LNCaP clone FGC (cell line): ENCODE measurements around the gene KLC3.

ENCODE experiments used
- DNase-seq: peaks from one replicate; pipeline ENCODE4 v3.0.0-alpha.2; 2011; ENCODE audit warnings: low read depth
- H3K4me3 ChIP-seq: 2 replicates; pipeline ENCODE4 v1.5.1; 2011; ENCODE audit warnings: mild to moderate bottlenecking, low read depth, low read length, control low read depth
- CTCF ChIP-seq: IDR thresholded peaks from 2 replicates; pipeline ENCODE4 v1.5.1; 2012; ENCODE audit warnings: mild to moderate bottlenecking; ENCODE audit not compliant: control insufficient read depth, insufficient read depth; ENCODE audit errors: extremely low read depth

Gene KLC3

GRCh38 chr19:45297674-45298073 lies 42.9 kb upstream of the KLC3 start:
- H3K4me3 ChIP-seq, result no peak overlapping the region
- DNase-seq, result no peak
- no peak for TF ChIP-seq CTCF

DNA sequence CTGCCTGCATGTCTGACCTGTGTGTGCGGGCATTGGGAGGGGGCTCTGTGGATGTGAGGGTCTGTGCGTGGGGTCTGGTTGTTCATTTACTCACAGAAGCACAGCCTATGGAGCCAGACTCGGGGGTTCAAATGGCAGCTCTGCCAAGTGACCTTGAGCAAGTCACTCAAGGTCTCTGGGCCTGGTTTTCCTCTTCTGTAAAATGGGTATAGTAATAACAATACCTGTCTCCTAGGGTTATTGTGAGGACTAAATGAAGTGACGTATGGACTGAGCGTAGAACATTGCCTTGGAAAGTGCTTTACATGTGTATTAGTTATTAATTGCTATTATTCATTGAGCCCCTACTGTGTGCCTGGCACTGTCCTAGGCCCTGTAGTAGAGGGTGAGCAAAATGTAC lies 42.3 kb upstream of the KLC3 start:
- no peak overlapping the region for H3K4me3 ChIP-seq

DNA sequence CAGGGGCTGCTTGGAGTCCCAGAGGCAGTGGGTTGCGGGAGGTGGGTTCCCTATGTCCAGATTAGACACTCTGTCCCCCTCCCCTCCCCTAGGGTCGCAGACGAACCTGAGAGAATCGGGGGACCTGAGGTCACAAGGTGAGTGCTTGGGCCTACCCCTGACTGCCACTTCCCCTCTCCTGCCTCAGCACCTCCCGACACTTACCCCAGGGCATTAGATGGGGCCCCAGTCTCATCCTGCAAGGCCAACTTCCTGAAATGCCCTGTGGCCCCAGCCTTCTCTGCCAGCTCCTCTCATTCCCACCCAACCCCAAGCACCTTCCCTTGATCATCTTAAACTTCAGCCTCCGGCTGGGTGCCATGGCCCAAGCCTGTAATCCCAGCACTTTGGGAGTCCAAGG lies 40.8 kb upstream of the KLC3 start:
- no peak for DNase-seq
- no peak overlapping the region for H3K4me3 ChIP-seq
- TF ChIP-seq CTCF, result no peak

More for the DNA sequence above, 42.3 kb upstream of the KLC3 start:
- TF ChIP-seq CTCF, result no peak
- DNase-seq, result no peak

- TF ChIP-seq CTCF, result no peak
- DNase-seq, result no peak
Measured at GRCh38 chr19:45302416-45302815, 38.1 kb upstream of the KLC3 start.

DNA sequence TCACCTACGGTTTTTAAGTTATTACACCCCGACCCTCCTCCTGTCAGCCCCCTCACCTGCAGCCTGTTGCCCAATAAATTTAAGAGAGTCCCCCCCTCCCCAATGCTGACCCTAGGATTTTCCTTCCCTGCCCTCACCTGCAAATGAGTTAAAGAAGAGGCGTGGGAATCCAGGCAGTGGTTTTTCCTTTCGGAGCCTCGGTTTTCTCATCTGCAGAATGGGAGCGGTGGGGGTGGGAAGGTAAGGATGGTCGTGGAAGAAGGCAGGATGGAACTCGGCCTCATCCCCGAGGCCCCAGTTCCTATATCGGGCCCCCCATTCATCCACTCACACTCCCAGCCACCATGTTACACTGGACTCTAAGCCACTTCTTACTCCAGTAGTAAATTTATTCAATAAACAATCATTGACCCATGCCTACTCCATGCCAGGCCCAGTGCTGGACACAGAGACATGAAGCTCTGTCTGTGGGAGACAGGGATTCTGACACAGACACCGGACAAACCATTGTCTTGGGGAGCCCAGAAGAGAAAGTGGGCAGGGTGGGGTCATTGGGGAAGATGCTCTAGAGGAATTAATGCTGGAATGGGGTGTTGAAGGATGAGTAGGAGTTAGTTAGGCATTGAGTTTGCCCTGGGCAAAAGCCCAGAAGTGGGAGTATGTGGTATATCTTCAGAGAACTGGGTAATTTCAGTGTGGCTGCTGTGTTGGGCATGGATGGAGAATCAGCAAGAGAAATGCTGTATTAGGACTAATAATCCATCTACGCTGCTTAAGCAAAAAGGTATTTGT lies 37.1 kb upstream of the KLC3 start:
- DNase-seq, result no peak
- TF ChIP-seq CTCF, result no peak
- H3K4me3 ChIP-seq, result no peak overlapping the region

More at GRCh38 chr19:45302416-45302815, 38.1 kb upstream of the KLC3 start:
- no peak overlapping the region for H3K4me3 ChIP-seq

GRCh38 chr19:45304141-45304926 lies 36.2 kb upstream of the KLC3 start:
- no peak for TF ChIP-seq CTCF
- DNase-seq, result no peak

More at GRCh38 chr19:45304141-45304926, 36.2 kb upstream of the KLC3 start:
- no peak overlapping the region for H3K4me3 ChIP-seq
